Progenitor cell of endocrine pancreas (in vitro differentiated cells): ENCODE measurements around the gene SNX1. TPM values are rescaled to one million over a fixed set of nuclear protein-coding genes. Genes with fewer than 3 reads are reported as not detected.

Source experiments
- DNase-seq: peaks from one replicate; pipeline ENCODE4 v3.0.0; 2021; ENCODE audit warnings: low spot score; ENCODE audit not compliant: unreplicated experiment
- H3K27ac Mint-ChIP-seq: 2 replicates; pipeline ENCODE4 v1.8.0; 2021; ENCODE audit warnings: mild to moderate bottlenecking, moderate library complexity, mixed read lengths
- H3K27me3 Mint-ChIP-seq: 2 replicates; pipeline ENCODE4 v1.8.0; 2021; ENCODE audit warnings: mixed read lengths
- H3K36me3 Mint-ChIP-seq: 2 replicates; pipeline ENCODE4 v1.8.0; 2022; ENCODE audit warnings: mixed read lengths; ENCODE audit not compliant: insufficient read depth
- H3K4me1 Mint-ChIP-seq: 2 replicates; pipeline ENCODE4 v1.8.0; 2021; ENCODE audit warnings: low read depth, mixed read lengths
- H3K4me3 Mint-ChIP-seq: 2 replicates; pipeline ENCODE4 v1.8.0; 2021; ENCODE audit warnings: low read depth, mild to moderate bottlenecking, moderate library complexity, mixed read lengths
- H3K9me3 Mint-ChIP-seq: 2 replicates; pipeline ENCODE4 v1.8.0; 2021; ENCODE audit warnings: low read depth, mixed read lengths
- total RNA-seq: library from RNA; stranded (reverse); gene quantifications from 2 replicates; pipeline ENCODE4 v1.2.1, GENCODE V29; 2021
- TF ChIP-seq, protein P1 (sequence below): fragments of 200-600 bp; sonication (generic); IDR thresholded peaks from one replicate; pipeline ENCODE4 v1.5.0; 2021; ENCODE audit warnings: antibody characterized with exemption, mild to moderate bottlenecking; ENCODE audit not compliant: unreplicated experiment

The SNX1 gene
- total RNA-seq, 1 donor from 2014 or later, result 91.4 TPM

DNA sequence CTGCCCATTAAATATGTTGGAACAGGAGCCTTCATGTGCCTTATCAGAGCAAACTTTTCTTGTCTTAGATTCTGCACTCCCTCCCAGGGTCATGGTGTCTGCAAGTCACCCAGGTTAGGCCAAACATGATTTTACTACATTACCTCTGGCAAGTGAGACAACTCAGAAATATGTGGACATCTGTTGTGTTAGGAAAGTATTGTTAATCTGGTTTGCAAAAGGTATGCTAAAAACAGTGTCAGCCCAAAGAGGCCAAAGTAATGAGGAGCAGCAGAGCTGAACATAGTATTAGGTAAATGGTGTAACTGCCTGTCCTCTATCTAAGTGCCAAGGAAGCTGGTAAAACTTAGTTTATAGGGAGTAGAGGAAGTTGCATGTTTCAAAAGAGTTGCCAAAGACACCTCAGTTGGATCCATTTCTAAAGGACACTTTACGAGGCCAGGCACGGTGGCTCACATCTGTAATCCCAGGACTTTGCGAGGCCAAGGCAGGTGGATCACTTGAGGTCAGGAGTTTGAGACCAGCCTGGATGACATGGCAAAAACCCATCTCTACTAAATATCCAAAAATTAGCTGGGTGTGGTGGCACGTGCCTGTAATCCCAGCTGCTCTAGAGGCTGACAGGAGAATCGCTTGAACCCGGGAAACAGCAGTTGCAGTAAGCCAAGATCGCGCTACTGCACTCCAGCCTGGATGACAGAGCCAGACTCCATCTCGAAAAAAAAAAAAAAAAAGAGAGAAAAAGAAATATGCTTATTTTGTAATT, 89.5 kb downstream of the SNX1 start:
- TF ChIP-seq, protein P1, sequence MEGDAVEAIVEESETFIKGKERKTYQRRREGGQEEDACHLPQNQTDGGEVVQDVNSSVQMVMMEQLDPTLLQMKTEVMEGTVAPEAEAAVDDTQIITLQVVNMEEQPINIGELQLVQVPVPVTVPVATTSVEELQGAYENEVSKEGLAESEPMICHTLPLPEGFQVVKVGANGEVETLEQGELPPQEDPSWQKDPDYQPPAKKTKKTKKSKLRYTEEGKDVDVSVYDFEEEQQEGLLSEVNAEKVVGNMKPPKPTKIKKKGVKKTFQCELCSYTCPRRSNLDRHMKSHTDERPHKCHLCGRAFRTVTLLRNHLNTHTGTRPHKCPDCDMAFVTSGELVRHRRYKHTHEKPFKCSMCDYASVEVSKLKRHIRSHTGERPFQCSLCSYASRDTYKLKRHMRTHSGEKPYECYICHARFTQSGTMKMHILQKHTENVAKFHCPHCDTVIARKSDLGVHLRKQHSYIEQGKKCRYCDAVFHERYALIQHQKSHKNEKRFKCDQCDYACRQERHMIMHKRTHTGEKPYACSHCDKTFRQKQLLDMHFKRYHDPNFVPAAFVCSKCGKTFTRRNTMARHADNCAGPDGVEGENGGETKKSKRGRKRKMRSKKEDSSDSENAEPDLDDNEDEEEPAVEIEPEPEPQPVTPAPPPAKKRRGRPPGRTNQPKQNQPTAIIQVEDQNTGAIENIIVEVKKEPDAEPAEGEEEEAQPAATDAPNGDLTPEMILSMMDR, result no peak
- Mint-ChIP-seq H3K27me3 (no peaks in the 10 kb centered on the region), H3K9me3 (no peaks in the 10 kb centered on the region), H3K4me1 (peaks cover 20% of the 10 kb centered on the region), H3K27ac (peak overlapping the region; percentile 54), H3K4me3 (no peak overlapping the region), H3K36me3 (peaks cover 7% of the 10 kb centered on the region)
- DNase-seq, result no peak

DNA sequence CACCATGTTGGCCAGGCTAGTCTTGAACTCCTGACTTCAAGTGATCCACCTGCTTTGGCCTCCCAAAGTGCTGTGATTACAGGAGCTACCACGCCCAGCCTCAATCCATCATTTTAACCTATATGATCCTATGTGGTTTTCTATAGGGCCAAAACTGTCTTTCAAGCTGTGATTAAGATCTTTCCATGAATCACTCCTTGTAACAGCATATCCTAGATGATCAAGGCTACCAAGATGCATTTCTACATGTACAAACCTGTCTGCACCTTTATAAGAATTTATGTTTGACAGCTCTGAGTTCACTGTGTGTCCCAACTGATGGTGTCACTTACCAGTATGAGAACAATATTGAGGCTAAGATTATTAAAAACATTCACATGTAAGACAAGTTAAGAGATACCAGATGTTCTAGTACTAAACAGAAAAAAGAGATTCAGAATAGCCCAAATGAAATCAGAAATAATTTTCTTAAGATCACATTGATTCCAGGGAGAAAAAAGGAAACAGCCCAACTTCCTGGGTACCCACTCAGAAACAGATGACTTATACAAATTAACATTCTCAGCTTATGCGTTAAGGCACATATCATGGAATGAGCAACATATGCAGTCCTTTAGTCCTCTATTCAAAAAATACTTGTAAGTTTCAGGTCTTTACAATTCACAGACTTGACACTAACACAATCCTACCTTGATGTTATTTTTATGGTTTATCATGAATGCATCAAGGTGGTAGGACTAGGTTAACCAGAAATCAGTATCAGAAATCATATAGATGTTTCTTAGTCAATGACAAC, 91.8 kb downstream of the SNX1 start:
- H3K4me1 Mint-ChIP-seq, result peaks cover 5% of the 10 kb centered on the region
- no peaks in the 10 kb centered on the region for H3K27me3 Mint-ChIP-seq
- DNase-seq, result no peak
- H3K36me3 Mint-ChIP-seq, result peaks cover 7% of the 10 kb centered on the region
- no peak overlapping the region for H3K4me3 Mint-ChIP-seq
- TF ChIP-seq, protein P1, result no peak
- no peaks in the 10 kb centered on the region for H3K9me3 Mint-ChIP-seq
- peak overlapping the region; percentile 74 for H3K27ac Mint-ChIP-seq

Other genes with a start within 250 kb of the SNX1 start
- gene DAPK2, start 49.5 kb upstream of the SNX1 start, total RNA-seq, result 2.0 and 3.2 TPM in 2 replicates
- gene CIAO2A, start 2.1 kb upstream of the SNX1 start, total RNA-seq, result 52.6 and 54.4 TPM in 2 replicates
- 7.3 and 8.1 TPM in 2 replicates for gene SNX22, start 55.7 kb downstream of the SNX1 start, total RNA-seq
- 491 and 499 TPM in 2 replicates for gene PPIB, start 67.0 kb downstream of the SNX1 start, total RNA-seq